Pancreas (tissue), 10 donors: ENCODE measurements around the gene TMEM30B. TPM values are rescaled to one million over a fixed set of nuclear protein-coding genes. Genes with fewer than 3 reads are reported as not detected.

ENCODE experiments used
- ATAC-seq, 4 donors: fragments of 200-7000 bp; cut with Tn5 transposase; one replicate each; pipeline versions ENCODE4 v1.8.0 to v1.9.1; 2020; ENCODE audit warnings: mild to moderate bottlenecking in 4 of 4, moderate library complexity in 4 of 4
- DNase-seq, 6 donors: peaks; one replicate each; pipeline ENCODE4 v3.0.0-alpha.2; 2020
- FAIRE-seq: peaks from 2 replicates; lab custom pipeline; 2012; peaks lifted over from hg19 to GRCh38; lab: Jason Lieb, UNC
- H3K27ac ChIP-seq, 4 donors: fragments of 200-600 bp; sonication (generic); 1 replicate in 3 of 4; 2 replicates in 1 of 4; pipeline versions ENCODE4 v1.5.0 to v1.8.0; 2020
- H3K27me3 ChIP-seq, 4 donors: fragments of 200-600 bp; one replicate each; pipeline ENCODE4 v1.8.0; 2021
- H3K36me3 ChIP-seq, 3 donors: fragments of 200-600 bp; sonication (generic) in 1 of 3; one replicate each; pipeline versions ENCODE4 v1.5.0 to v1.8.0; 2020 to 2021
- H3K4me1 ChIP-seq, 3 donors: fragments of 200-600 bp; one replicate each; pipeline ENCODE4 v1.8.0; 2021
- H3K4me3 ChIP-seq, 4 donors: fragments of 200-600 bp; sonication (generic) in 2 of 4; one replicate each; pipeline versions ENCODE4 v1.5.0 to v1.8.0; 2020 to 2021
- H3K9me3 ChIP-seq, 4 donors: fragments of 200-600 bp; one replicate each; pipeline ENCODE4 v1.8.0; 2021
- CTCF ChIP-seq, 4 donors: fragments of 200-600 bp; sonication (generic) in 3 of 4; IDR thresholded peaks; one replicate each; pipeline versions ENCODE4 v1.5.0 to v1.8.0; 2021; ENCODE audit warnings: antibody characterized with exemption in 4 of 4
- WGBS, 2 donors: extraction: QIAGEN DNeasy Blood & Tissue Kit; methylation state at CpG; one replicate each; pipeline ENCODE4 v1.1.7; 2013; 5-methylcytosine and 5-hydroxymethylcytosine counted together
- intact Hi-C, 3 donors: fragments of 100-400 bp; cut with DNase I; formaldehyde crosslinking; loops; one replicate each; pipeline versions ENCODE4 v1.11.1 to v1.14.2; 2022
- polyA plus RNA-seq, 2 donors: library from polyadenylated mRNA; stranded (reverse); fragments of 200-250 nt; gene quantifications; one replicate each; pipeline ENCODE4 v1.2.3, GENCODE V29; 2013
- total RNA-seq, 6 donors: library from RNA; stranded (reverse); fragmentation: NEBNext Ultra II Directional in 4 of 6; extraction: Animal tissue kit (Norgen Biotek cat#: 25700) in 4 of 6; gene quantifications; one replicate each; pipeline versions ENCODE4 v1.2.1 to v1.2.4, GENCODE V29; 2021 to 2023
- donor health status: healthy with polysubstance abuse.
- donor health status: DM: no; HTN: no; CAD: no; lungs with moderate emphysema.
- donor health status: DM: no; HTN: no; CAD: no.
- donor health status: control.
- donor health status: control.
- donor health status: Bipolar disorder and iron deficiency.
- donor health status: DM: yes; HTN: yes; CAD: no.
- donor health status: DM: no; HTN: no; CAD: no.
- donor health status: DM: no; HTN: no; CAD: no.
- donor health status: DM: yes; HTN: yes; CAD: no.

The TMEM30B gene
- total and polyA plus RNA-seq, 8 donors = 10.1 to 21.3 (median 17.7) TPM

- Histone ChIP-seq H3K4me1 (no peaks in the 10 kb centered on the region), H3K9me3 (no peaks in the 10 kb centered on the region), H3K27me3 (no peaks in the 10 kb centered on the region), H3K27ac (no peak overlapping the region), H3K36me3 (no peaks in the 10 kb centered on the region), H3K4me3 (no peak overlapping the region)
- DNase-seq (no peak), FAIRE-seq (no peak), ATAC-seq (no peak)
- no peak for TF ChIP-seq CTCF (IDR thresholded peaks at IDR 0.05)
- 74 to 81% methylated on average over 8 of the region's 8 CpGs for WGBS, 2 donors
- intact Hi-C loops = loop anchor here in 2 of 3 donors (5.0 to 10.0 kb wide), 2 partner anchors 630 to 633 kb away; no protein-coding TSS in a partner anchor
Observed at GRCh38 chr14:61254808-61255526, 26.2 kb downstream of the TMEM30B start.

DNA sequence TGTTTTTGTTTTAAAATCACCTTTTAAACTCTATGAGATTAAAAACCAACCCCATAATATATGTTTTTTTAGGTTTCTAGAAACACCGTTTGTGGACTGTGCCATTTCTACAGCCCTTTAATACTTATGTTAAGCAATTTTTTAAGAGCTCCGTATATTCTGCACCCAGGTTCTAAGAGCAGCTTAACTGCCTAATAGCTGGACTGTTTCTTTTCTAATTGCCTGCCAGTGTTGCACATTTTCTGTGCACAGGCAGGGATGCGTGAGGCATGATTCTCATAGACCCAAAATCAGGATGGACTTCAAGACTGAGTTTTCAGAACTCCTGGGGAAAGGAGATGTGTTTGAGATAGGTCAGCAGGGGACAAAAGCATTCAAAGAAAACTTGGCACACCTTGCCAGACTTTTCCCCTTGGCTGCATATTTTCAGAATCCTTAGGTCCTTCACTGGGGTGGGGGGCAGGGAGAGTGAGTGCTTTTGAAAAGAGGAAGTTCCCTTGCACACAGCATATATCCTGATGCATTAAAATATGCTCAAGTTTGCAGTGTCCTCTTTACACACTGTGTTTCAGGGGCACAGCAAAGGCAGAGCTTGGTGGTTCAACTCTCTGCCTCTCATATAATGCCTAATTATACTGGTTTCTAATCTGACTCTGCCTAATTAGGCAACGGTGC is 27.9 kb downstream of the TMEM30B start:
- WGBS, 2 donors = 54 to 65% methylated on average over 4 of the region's 4 CpGs
- Histone ChIP-seq H3K27me3 (no peaks in the 10 kb centered on the region), H3K4me3 (no peak overlapping the region), H3K4me1 (no peaks in the 10 kb centered on the region), H3K27ac (no peak overlapping the region), H3K36me3 (no peaks in the 10 kb centered on the region), H3K9me3 (no peaks in the 10 kb centered on the region)
- DNase-seq = no peak
- peak in 2 of 4 donors; percentile 4 to 5 for TF ChIP-seq CTCF (IDR thresholded peaks at IDR 0.05)
- ATAC-seq = peak in 2 of 4 donors; percentile 8 to 25
- intact Hi-C loops = loop anchor here in 2 of 3 donors (5.0 to 10.0 kb wide), 2 partner anchors 628 to 631 kb away; no protein-coding TSS in a partner anchor
- FAIRE-seq = no peak

- Histone ChIP-seq H3K4me1 (no peaks in the 10 kb centered on the region), H3K27me3 (no peaks in the 10 kb centered on the region), H3K4me3 (no peak overlapping the region), H3K27ac (no peak overlapping the region), H3K9me3 (no peaks in the 10 kb centered on the region), H3K36me3 (no peaks in the 10 kb centered on the region)
- intact Hi-C loops = loop anchor here in 2 of 3 donors (5.0 to 10.0 kb wide), 2 partner anchors 628 to 630 kb away; no protein-coding TSS in a partner anchor
- peak; percentile 66 for FAIRE-seq
- peak in 5 of 6 donors; percentile 52 to 75 (median 64) for DNase-seq
- TF ChIP-seq CTCF (IDR thresholded peaks at IDR 0.05) = peak; percentile 37 to 70 (median 68)
- WGBS, 2 donors = 5 to 8% methylated on average over 7 of the region's 7 CpGs
- peak; percentile 96 to 100 (median 99) for ATAC-seq
Observed at GRCh38 chr14:61252369-61253063, 28.6 kb downstream of the TMEM30B start.

DNA sequence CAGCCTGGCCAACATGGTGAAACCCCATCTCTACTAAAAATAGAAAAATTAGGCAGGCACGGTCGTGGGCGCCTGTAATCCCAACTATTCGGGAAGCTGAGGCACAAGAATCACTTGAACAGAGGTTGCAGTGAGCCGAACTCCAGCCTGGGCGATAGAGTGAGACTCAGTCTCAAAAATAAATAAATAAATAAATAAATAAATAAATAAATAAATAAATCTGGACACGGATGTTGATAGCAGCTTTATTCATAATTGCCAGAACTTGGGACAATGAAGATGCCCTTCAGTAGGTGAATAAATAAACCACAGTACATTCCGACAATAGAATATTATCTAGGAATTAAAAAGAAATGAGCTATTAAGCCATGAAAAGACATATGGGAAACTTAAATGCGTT is 31.1 kb downstream of the TMEM30B start:
- no peaks in the 10 kb centered on the region for H3K9me3 ChIP-seq
- no peak for TF ChIP-seq CTCF (IDR thresholded peaks at IDR 0.05)
- no peak for ATAC-seq
- no peak overlapping the region for H3K4me3 ChIP-seq
- no peak for FAIRE-seq
- no peaks in the 10 kb centered on the region for H3K36me3 ChIP-seq
- H3K27me3 ChIP-seq = no peaks in the 10 kb centered on the region
- intact Hi-C loops = loop anchor here in 2 of 3 donors (5.0 to 10.0 kb wide), 2 partner anchors 625 to 628 kb away; no protein-coding TSS in a partner anchor
- WGBS, 2 donors = 73 to 80% methylated on average over 9 of the region's 9 CpGs
- no peak overlapping the region for H3K27ac ChIP-seq
- H3K4me1 ChIP-seq = no peaks in the 10 kb centered on the region
- DNase-seq = no peak
